ENCODE data around the gene ANKS1A.

Gene ANKS1A

GRCh38 chr6:35070111-35070510 is 181.1 kb downstream of the ANKS1A start:
- H3K27ac ChIP-seq: no peak overlapping the region
- TF ChIP-seq CTCF (conservative IDR thresholded peaks at IDR 0.05): no peak
- no peak for TF ChIP-seq ZFX (IDR thresholded peaks at IDR 0.05)

GRCh38 chr6:35071347-35071994 is 182.4 kb downstream of the ANKS1A start:
- TF ChIP-seq ZFX (IDR thresholded peaks at IDR 0.05) (no peak), CTCF (conservative IDR thresholded peaks at IDR 0.05) (no peak)
- H3K27ac ChIP-seq: no peak overlapping the region

- TF ChIP-seq CTCF (conservative IDR thresholded peaks at IDR 0.05) (no peak), ZFX (IDR thresholded peaks at IDR 0.05) (no peak)
- H3K27ac ChIP-seq: no peak overlapping the region
These were observed 183.1 kb downstream of the ANKS1A start for GRCh38 chr6:35072051-35072697.

- no peak overlapping the region for H3K27ac ChIP-seq
- no peak for TF ChIP-seq ZFX (IDR thresholded peaks at IDR 0.05)
- no peak for TF ChIP-seq CTCF (conservative IDR thresholded peaks at IDR 0.05)
These were observed 183.6 kb downstream of the ANKS1A start for GRCh38 chr6:35072698-35073055.

- no peak overlapping the region for H3K27ac ChIP-seq
- no peak for TF ChIP-seq ZFX (IDR thresholded peaks at IDR 0.05)
These were observed 184.2 kb downstream of the ANKS1A start for GRCh38 chr6:35073211-35073610.

- TF ChIP-seq ZFX (IDR thresholded peaks at IDR 0.05) (no peak), CTCF (conservative IDR thresholded peaks at IDR 0.05) (no peak)
- no peak overlapping the region for H3K27ac ChIP-seq
These were observed 184.9 kb downstream of the ANKS1A start for GRCh38 chr6:35073766-35074471.

GRCh38 chr6:35076997-35077712 is 188.1 kb downstream of the ANKS1A start:
- H3K27ac ChIP-seq: no peak overlapping the region
- TF ChIP-seq CTCF (conservative IDR thresholded peaks at IDR 0.05): no peak
- TF ChIP-seq ZFX (IDR thresholded peaks at IDR 0.05): no peak

Measured in C4-2B (cell line).